Sigmoid colon (tissue), 3 donors: ENCODE data around the gene ID3.

Source experiments
- POLR2A ChIP-seq, 2 donors: fragments of 450-650 bp; IDR thresholded peaks; one replicate each; pipeline ENCODE4 v1.6.1; 2016; ENCODE audit warnings: antibody characterized with exemption in 2 of 2, mild to moderate bottlenecking in 2 of 2, moderate library complexity in 2 of 2
- TF ChIP-seq, protein P1 (sequence below), 4 experiments: fragments of 450-650 bp in 3 of 4; fragments of 200-600 bp in 1 of 4; IDR thresholded peaks; one replicate each; pipeline ENCODE4 v1.5.1; 2016 to 2019; ENCODE audit warnings: antibody characterized with exemption in 4 of 4, mild to moderate bottlenecking in 3 of 4, moderate library complexity in 2 of 4

DNA sequence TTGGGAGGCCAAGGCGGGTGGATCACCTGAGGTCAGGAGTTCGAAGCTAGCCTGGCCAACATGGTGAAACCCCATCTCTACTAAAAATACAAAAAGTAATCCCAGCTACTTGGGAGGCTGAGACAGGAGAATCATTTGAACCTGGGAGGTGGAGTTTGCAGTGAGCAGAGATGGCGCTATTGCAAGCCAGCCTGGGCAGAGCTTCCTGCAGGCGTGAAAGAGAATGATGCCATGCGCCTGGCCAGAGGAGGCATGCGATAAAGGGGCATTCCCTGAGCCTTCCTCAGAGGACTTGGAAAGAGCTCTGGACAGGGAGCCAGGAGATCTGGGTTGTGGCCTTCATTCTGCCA lies 31.4 kb downstream of the ID3 start:
- TF ChIP-seq, protein P1, sequence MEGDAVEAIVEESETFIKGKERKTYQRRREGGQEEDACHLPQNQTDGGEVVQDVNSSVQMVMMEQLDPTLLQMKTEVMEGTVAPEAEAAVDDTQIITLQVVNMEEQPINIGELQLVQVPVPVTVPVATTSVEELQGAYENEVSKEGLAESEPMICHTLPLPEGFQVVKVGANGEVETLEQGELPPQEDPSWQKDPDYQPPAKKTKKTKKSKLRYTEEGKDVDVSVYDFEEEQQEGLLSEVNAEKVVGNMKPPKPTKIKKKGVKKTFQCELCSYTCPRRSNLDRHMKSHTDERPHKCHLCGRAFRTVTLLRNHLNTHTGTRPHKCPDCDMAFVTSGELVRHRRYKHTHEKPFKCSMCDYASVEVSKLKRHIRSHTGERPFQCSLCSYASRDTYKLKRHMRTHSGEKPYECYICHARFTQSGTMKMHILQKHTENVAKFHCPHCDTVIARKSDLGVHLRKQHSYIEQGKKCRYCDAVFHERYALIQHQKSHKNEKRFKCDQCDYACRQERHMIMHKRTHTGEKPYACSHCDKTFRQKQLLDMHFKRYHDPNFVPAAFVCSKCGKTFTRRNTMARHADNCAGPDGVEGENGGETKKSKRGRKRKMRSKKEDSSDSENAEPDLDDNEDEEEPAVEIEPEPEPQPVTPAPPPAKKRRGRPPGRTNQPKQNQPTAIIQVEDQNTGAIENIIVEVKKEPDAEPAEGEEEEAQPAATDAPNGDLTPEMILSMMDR (IDR thresholded peaks at IDR 0.05) = no peak
- no peak for TF ChIP-seq POLR2A (IDR thresholded peaks at IDR 0.05)
